Measurements from ENCODE around the gene ILRUN. TPM values are rescaled to one million over a fixed set of nuclear protein-coding genes. Genes with fewer than 3 reads are reported as not detected.

The ILRUN gene
- total RNA-seq, 1 experiment from 2014 or later = 62.8 TPM

DNA sequence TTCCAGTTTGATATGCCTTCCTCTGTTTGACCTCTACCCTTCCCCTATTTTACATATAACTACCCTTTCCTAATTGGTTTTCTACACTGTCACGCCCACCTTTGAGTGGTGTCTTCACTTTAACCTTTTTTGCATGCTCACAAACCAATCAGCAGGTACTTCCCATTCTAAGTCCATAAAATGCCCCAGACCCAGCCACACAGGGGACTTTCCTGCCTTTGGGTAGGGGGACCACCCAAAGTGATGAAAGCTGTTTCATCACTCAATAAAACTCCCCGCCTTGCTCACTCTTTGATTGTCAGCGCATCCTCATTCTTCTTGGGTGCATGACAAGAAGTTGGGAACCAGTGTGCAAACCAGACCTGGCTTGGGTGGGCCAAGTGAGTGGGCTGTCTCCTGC lies 40.3 kb upstream of the ILRUN start:
- no peak overlapping the region for H3K4me3 ChIP-seq (ENCODE audit: low read depth in 2 of 2, low read length in 2 of 2)
- no peak overlapping the region for H3K27ac ChIP-seq (ENCODE audit: low read length)
- in situ Hi-C loops (cut with HindIII; ENCODE audit: low pct_unique_long_range_greater_than_20kb, low sequenced_read_pairs) (no loop called here), intact Hi-C loops (cut with micrococcal nuclease; ENCODE audit: unreplicated experiment) (no loop called here)
- no peak for ATAC-seq
- BruUV-seq (replicated peaks) = no TSS peak
- H3K36me3 ChIP-seq (ENCODE audit: control insufficient read depth, insufficient read depth, low read length) = no peaks in the 10 kb centered on the region
- no peaks in the 10 kb centered on the region for H3K27me3 ChIP-seq (ENCODE audit: control insufficient read depth, insufficient read depth, low read length)
- no peak for DNase-seq (ENCODE audit: low read depth, low spot score)
- POLR2A ChIA-PET = no interaction called here
- H3K9me3 ChIP-seq (ENCODE audit: control insufficient read depth, insufficient read depth, low read depth, low read length) = no peaks in the 10 kb centered on the region
- TF ChIP-seq, protein P1, sequence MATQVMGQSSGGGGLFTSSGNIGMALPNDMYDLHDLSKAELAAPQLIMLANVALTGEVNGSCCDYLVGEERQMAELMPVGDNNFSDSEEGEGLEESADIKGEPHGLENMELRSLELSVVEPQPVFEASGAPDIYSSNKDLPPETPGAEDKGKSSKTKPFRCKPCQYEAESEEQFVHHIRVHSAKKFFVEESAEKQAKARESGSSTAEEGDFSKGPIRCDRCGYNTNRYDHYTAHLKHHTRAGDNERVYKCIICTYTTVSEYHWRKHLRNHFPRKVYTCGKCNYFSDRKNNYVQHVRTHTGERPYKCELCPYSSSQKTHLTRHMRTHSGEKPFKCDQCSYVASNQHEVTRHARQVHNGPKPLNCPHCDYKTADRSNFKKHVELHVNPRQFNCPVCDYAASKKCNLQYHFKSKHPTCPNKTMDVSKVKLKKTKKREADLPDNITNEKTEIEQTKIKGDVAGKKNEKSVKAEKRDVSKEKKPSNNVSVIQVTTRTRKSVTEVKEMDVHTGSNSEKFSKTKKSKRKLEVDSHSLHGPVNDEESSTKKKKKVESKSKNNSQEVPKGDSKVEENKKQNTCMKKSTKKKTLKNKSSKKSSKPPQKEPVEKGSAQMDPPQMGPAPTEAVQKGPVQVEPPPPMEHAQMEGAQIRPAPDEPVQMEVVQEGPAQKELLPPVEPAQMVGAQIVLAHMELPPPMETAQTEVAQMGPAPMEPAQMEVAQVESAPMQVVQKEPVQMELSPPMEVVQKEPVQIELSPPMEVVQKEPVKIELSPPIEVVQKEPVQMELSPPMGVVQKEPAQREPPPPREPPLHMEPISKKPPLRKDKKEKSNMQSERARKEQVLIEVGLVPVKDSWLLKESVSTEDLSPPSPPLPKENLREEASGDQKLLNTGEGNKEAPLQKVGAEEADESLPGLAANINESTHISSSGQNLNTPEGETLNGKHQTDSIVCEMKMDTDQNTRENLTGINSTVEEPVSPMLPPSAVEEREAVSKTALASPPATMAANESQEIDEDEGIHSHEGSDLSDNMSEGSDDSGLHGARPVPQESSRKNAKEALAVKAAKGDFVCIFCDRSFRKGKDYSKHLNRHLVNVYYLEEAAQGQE (IDR thresholded peaks at IDR 0.05; ENCODE audit: insufficient read depth in 1 of 2, low read depth in 2 of 2, low read length in 1 of 2) = no peak
- no peak for TF ChIP-seq SIN3A (IDR thresholded peaks at IDR 0.05; ENCODE audit: borderline replicate concordance, insufficient read depth, low read depth, low read length)
- no peak for TF ChIP-seq POLR2AphosphoS5 (IDR thresholded peaks at IDR 0.05; ENCODE audit: low read depth, low read length)
- TF ChIP-seq, protein P2, sequence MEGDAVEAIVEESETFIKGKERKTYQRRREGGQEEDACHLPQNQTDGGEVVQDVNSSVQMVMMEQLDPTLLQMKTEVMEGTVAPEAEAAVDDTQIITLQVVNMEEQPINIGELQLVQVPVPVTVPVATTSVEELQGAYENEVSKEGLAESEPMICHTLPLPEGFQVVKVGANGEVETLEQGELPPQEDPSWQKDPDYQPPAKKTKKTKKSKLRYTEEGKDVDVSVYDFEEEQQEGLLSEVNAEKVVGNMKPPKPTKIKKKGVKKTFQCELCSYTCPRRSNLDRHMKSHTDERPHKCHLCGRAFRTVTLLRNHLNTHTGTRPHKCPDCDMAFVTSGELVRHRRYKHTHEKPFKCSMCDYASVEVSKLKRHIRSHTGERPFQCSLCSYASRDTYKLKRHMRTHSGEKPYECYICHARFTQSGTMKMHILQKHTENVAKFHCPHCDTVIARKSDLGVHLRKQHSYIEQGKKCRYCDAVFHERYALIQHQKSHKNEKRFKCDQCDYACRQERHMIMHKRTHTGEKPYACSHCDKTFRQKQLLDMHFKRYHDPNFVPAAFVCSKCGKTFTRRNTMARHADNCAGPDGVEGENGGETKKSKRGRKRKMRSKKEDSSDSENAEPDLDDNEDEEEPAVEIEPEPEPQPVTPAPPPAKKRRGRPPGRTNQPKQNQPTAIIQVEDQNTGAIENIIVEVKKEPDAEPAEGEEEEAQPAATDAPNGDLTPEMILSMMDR (IDR thresholded peaks at IDR 0.05) = no peak
- TF ChIP-seq TCF7L2 (IDR thresholded peaks at IDR 0.05; ENCODE audit: low read depth, low read length) = no peak
- no peaks in the 10 kb centered on the region for H3K4me1 ChIP-seq (ENCODE audit: control insufficient read depth, insufficient read depth, low read length)
- CTCF ChIA-PET = no interaction called here

DNA sequence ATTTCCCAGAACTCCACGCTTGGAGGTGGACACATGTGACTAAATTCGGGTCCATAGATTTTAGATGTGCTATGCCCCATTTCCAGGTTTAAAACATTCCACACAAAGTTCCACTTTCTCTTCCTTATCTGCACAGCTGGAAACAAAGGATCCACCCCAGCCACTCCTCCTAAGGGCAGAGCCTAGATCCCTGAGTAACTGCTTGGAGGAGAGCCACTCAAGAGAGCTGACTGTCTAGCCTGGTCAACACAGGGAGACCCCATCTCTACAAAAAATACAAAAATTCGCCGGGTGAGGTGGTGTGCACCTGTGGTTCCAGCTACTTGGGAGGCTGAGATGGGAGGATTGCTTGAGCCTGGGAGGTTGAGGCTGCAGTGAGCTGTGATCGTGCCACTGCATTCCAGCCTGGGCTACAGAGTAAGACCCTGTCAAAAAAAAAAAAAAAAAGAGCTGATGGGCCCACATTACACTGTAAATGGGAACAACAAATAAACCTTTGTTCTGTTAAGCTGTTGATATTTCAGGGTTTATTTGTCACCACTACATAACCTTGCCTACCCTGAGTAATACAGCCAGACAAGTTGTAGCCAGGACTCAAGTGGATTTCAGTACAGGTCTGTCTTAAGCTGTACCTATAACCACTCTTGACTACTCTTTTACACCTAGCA lies 35.0 kb upstream of the ILRUN start:
- TF ChIP-seq TCF7L2 (IDR thresholded peaks at IDR 0.05; ENCODE audit: low read depth, low read length) (no peak), POLR2AphosphoS5 (IDR thresholded peaks at IDR 0.05; ENCODE audit: low read depth, low read length) (no peak), SIN3A (IDR thresholded peaks at IDR 0.05; ENCODE audit: borderline replicate concordance, insufficient read depth, low read depth, low read length) (no peak)
- TF ChIP-seq, protein P1 (IDR thresholded peaks at IDR 0.05; ENCODE audit: insufficient read depth in 1 of 2, low read depth in 2 of 2, low read length in 1 of 2) = no peak
- TF ChIP-seq, protein P2 (IDR thresholded peaks at IDR 0.05) = no peak
- Histone ChIP-seq H3K4me3 (ENCODE audit: low read depth in 2 of 2, low read length in 2 of 2) (no peak overlapping the region), H3K27ac (ENCODE audit: low read length) (no peak overlapping the region), H3K36me3 (ENCODE audit: control insufficient read depth, insufficient read depth, low read length) (no peaks in the 10 kb centered on the region), H3K9me3 (ENCODE audit: control insufficient read depth, insufficient read depth, low read depth, low read length) (no peaks in the 10 kb centered on the region), H3K27me3 (ENCODE audit: control insufficient read depth, insufficient read depth, low read length) (no peaks in the 10 kb centered on the region), H3K4me1 (ENCODE audit: control insufficient read depth, insufficient read depth, low read length) (no peaks in the 10 kb centered on the region)
- intact Hi-C loops (cut with micrococcal nuclease; ENCODE audit: unreplicated experiment) (no loop called here), in situ Hi-C loops (cut with HindIII; ENCODE audit: low pct_unique_long_range_greater_than_20kb, low sequenced_read_pairs) (no loop called here)
- no TSS peak for BruUV-seq (replicated peaks)
- POLR2A ChIA-PET = interaction anchor here (0.6 kb wide), 1 partner anchor 383 kb away, joined by 8 read pairs; no protein-coding TSS in a partner anchor
- ATAC-seq (no peak), DNase-seq (ENCODE audit: low read depth, low spot score) (no peak)
- CTCF ChIA-PET = interaction anchor here (0.6 kb wide), 1 partner anchor 9 kb away, joined by 4 read pairs; no protein-coding TSS in a partner anchor

All from Panc1 (cell line).